Ishikawa (cell line): ENCODE results near the gene USP32.

Source experiments
- FOXM1 ChIP-seq: IDR thresholded peaks from 2 replicates; pipeline ENCODE4 v1.6.1; 2012; ENCODE audit warnings: low read depth, borderline replicate concordance
- RAD21 ChIP-seq: IDR thresholded peaks from 2 replicates; pipeline ENCODE4 v1.6.1; 2012; ENCODE audit warnings: low read depth
- YY1 ChIP-seq: IDR thresholded peaks from 2 replicates; pipeline ENCODE4 v1.6.1; 2012; ENCODE audit warnings: low read depth
- TF ChIP-seq, protein P1 (sequence below): IDR thresholded peaks from 2 replicates; pipeline ENCODE4 v1.6.1; 2012
- TF ChIP-seq, protein P2 (sequence below): IDR thresholded peaks from 2 replicates; pipeline ENCODE4 v1.6.1; 2012; ENCODE audit warnings: low read depth, mild to moderate bottlenecking

DNA sequence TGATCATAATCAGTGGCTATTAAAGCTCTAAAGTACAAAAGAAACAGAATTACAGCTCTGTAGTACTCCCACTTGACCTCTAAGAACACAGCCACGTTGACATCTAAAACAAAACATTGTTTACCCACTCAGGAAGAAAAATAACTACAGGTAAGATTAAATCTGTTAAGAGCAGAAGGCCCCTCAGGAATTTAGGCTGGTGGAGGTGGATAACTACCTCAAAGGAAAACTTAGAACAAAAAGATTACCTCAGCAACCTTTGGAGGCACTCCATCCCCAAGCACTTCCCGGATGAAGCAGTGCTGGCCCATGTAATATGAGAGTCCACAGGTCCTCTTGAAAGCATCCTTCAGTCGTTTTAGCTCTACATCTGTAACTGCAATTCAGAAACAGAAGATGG is 46.7 kb downstream of the USP32 start:
- TF ChIP-seq, protein P1, sequence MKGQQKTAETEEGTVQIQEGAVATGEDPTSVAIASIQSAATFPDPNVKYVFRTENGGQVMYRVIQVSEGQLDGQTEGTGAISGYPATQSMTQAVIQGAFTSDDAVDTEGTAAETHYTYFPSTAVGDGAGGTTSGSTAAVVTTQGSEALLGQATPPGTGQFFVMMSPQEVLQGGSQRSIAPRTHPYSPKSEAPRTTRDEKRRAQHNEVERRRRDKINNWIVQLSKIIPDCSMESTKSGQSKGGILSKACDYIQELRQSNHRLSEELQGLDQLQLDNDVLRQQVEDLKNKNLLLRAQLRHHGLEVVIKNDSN: no peak
- no peak for TF ChIP-seq YY1
- no peak for TF ChIP-seq FOXM1
- TF ChIP-seq, protein P2, sequence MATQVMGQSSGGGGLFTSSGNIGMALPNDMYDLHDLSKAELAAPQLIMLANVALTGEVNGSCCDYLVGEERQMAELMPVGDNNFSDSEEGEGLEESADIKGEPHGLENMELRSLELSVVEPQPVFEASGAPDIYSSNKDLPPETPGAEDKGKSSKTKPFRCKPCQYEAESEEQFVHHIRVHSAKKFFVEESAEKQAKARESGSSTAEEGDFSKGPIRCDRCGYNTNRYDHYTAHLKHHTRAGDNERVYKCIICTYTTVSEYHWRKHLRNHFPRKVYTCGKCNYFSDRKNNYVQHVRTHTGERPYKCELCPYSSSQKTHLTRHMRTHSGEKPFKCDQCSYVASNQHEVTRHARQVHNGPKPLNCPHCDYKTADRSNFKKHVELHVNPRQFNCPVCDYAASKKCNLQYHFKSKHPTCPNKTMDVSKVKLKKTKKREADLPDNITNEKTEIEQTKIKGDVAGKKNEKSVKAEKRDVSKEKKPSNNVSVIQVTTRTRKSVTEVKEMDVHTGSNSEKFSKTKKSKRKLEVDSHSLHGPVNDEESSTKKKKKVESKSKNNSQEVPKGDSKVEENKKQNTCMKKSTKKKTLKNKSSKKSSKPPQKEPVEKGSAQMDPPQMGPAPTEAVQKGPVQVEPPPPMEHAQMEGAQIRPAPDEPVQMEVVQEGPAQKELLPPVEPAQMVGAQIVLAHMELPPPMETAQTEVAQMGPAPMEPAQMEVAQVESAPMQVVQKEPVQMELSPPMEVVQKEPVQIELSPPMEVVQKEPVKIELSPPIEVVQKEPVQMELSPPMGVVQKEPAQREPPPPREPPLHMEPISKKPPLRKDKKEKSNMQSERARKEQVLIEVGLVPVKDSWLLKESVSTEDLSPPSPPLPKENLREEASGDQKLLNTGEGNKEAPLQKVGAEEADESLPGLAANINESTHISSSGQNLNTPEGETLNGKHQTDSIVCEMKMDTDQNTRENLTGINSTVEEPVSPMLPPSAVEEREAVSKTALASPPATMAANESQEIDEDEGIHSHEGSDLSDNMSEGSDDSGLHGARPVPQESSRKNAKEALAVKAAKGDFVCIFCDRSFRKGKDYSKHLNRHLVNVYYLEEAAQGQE: no peak
- TF ChIP-seq RAD21: no peak
